K562 (cell line): ENCODE data around the gene IQUB. TPM values are rescaled to one million over a fixed set of nuclear protein-coding genes. Genes with fewer than 3 reads are reported as not detected.

Experiments used
- CBX8 ChIP-seq: fragments of 200-600 bp; sonication (generic); IDR thresholded peaks from 2 replicates; pipeline ENCODE4 v1.6.1; 2012; ENCODE audit warnings: borderline replicate concordance, mixed run types, low read depth, mild to moderate bottlenecking, moderate library complexity, mixed read lengths, low read length, control low read depth, inconsistent platforms; ENCODE audit not compliant: poor library complexity, severe bottlenecking; ENCODE audit errors: extremely low read depth
- ETS2 ChIP-seq: IDR thresholded peaks from 2 replicates; pipeline ENCODE4 v1.6.1; 2016; ENCODE audit warnings: borderline replicate concordance, missing genetic modification characterization, mild to moderate bottlenecking, moderate library complexity, missing compliant biosample characterization; ENCODE audit not compliant: poor library complexity, severe bottlenecking
- GTF2E2 ChIP-seq: fragments of 200-800 bp; sonication (Bioruptor generic); IDR thresholded peaks from 2 replicates; pipeline ENCODE4 v1.6.1; 2016; ENCODE audit warnings: missing genetic modification characterization, missing compliant biosample characterization
- KDM5B ChIP-seq: fragments of 200-600 bp; sonication (generic); IDR thresholded peaks from 2 replicates; pipeline ENCODE4 v1.6.1; 2012; ENCODE audit warnings: low read depth, mild to moderate bottlenecking, moderate library complexity, low read length, control low read depth, inconsistent platforms; ENCODE audit not compliant: insufficient replicate concordance
- L3MBTL2 ChIP-seq: fragments of 450-650 bp; IDR thresholded peaks from 2 replicates; pipeline ENCODE4 v1.6.1; 2016; ENCODE audit warnings: mild to moderate bottlenecking, moderate library complexity
- MCM5 ChIP-seq: fragments of 450-650 bp; IDR thresholded peaks from 2 replicates; pipeline ENCODE4 v1.6.1; 2016; ENCODE audit warnings: low read depth
- NUFIP1 ChIP-seq: fragments of 450-650 bp; IDR thresholded peaks from 2 replicates; pipeline ENCODE4 v1.6.1; 2018; ENCODE audit not compliant: partially characterized antibody
- RHOXF2B ChIP-seq: fragments of 250-450 bp; sonication (Bioruptor Pico); conservative IDR thresholded peaks from 2 replicates; pipeline ENCODE4 v1.5.1; 2021
- TCFL5 ChIP-seq: fragments of 250-450 bp; sonication (Bioruptor Pico); conservative IDR thresholded peaks from 2 replicates; pipeline ENCODE4 v1.6.1; 2021; ENCODE audit warnings: mild to moderate bottlenecking, moderate library complexity, matching md5 sums
- TGIF2 ChIP-seq: sonication (generic); formaldehyde crosslinking; IDR thresholded peaks from 2 replicates; pipeline ENCODE4 v1.8.1; 2022; ENCODE audit warnings: mild to moderate bottlenecking, missing genetic modification reagents, moderate library complexity
- ZFX ChIP-seq: sonication (generic); formaldehyde crosslinking; IDR thresholded peaks from 2 replicates; pipeline ENCODE4 v1.8.0; 2022; ENCODE audit warnings: mild to moderate bottlenecking, missing genetic modification reagents, moderate library complexity
- ZNF707 ChIP-seq: fragments of 250-450 bp; sonication (Bioruptor Pico); conservative IDR thresholded peaks from 2 replicates; pipeline ENCODE4 v1.8.0; 2022; ENCODE audit warnings: inconsistent platforms, mild to moderate bottlenecking, moderate library complexity
- ZNF764 ChIP-seq: fragments of 250-450 bp; sonication (Bioruptor Pico); IDR thresholded peaks from 2 replicates; pipeline ENCODE4 v1.4.0; 2020; ENCODE audit warnings: low read depth, mild to moderate bottlenecking, moderate library complexity
- polyA plus RNA-seq, 8 experiments: library from polyadenylated mRNA; depleted of rRNA in 4 of 8; stranded (reverse) in 5 of 8; unstranded in 3 of 8; fragments of >200 nt; fragmentation: Nextera tagmentation in 2 of 8; fragmentation: Illumina TruSeq in 1 of 8; extraction: Ambion mirVana in 2 of 8; extraction: Trizol in 1 of 8; gene quantifications; 2 replicates each; pipeline versions ENCODE4 v1.2.1 to v1.2.3, GENCODE V29; 2011 to 2014; ENCODE audit warnings: inconsistent platforms in 1 of 8, missing spikeins in 1 of 8
- total RNA-seq, 7 experiments: library from RNA; depleted of rRNA in 6 of 7; stranded (reverse); fragments of >200 nt in 6 of 7; fragmentation: Illumina TruSeq in 2 of 7; extraction: Trizol in 2 of 7; gene quantifications; 2 replicates each; pipeline versions ENCODE4 v1.2.1 to v1.2.3, GENCODE V29; 2011 to 2021; ENCODE audit warnings: low replicate concordance in 1 of 7
- TF ChIP-seq, protein P1 (sequence below): sonication (generic); formaldehyde crosslinking; IDR thresholded peaks from 2 replicates; pipeline ENCODE4 v1.8.0; 2022; ENCODE audit warnings: mild to moderate bottlenecking, low read depth, missing genetic modification reagents
- TF ChIP-seq, protein P2 (sequence below): sonication (generic); formaldehyde crosslinking; IDR thresholded peaks from 2 replicates; pipeline ENCODE4 v1.8.1; 2023; ENCODE audit warnings: mild to moderate bottlenecking, missing genetic modification reagents, moderate library complexity
- TF ChIP-seq, protein P3 (sequence below), 3 experiments: fragments of 200-800 bp in 1 of 3; sonication (Bioruptor generic) in 1 of 3; sonication (generic) in 1 of 3; formaldehyde crosslinking in 1 of 3; IDR thresholded peaks; 2 replicates each; pipeline versions ENCODE4 v1.6.1 to v1.8.0; 2016 to 2022; ENCODE audit warnings: mild to moderate bottlenecking in 2 of 3, missing compliant biosample characterization in 2 of 3, missing genetic modification characterization in 2 of 3, missing genetic modification reagents in 1 of 3
- TF ChIP-seq, protein P4 (sequence below): fragments of 450-650 bp; IDR thresholded peaks from 2 replicates; pipeline ENCODE4 v1.6.1; 2018; ENCODE audit not compliant: partially characterized antibody
- TF ChIP-seq, protein P5 (sequence below): fragments of 450-650 bp; formaldehyde crosslinking; IDR thresholded peaks from 2 replicates; pipeline ENCODE4 v1.4.0; 2020; ENCODE audit warnings: mild to moderate bottlenecking, mixed read lengths

IQUB gene
- total and polyA plus RNA-seq, 9 of the 15 experiments (the other 6 are each of a cell fraction or from before 2014, with no cell fraction given), result 0.62 to 2.6 (median 1.4) TPM

DNA sequence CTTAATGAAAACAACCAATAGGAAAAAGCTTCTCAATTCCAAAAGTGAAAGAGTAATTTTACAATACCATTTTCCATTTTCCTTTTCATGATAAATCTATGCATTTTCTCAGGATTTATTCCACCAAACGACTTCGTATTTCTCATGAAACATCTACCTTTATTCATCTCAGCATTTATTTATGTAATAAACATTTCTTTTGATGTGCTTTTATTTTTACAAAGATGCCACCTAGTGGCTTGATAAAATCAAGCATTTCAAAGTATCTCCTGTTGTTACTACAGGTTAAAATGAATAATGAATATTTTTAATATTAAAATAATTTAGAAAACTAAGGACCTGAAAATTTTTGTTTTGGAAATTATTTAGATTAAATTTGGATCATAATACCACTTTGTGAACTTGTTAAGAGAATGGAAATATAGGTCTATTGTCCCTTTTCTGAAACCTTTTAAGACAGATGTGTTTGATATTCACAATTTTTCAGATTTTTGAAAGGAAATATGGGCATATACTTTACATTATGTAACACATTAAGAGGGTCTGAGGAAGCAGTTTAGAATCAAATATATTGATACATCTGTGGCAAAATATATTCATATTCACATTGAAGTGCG is 2.7 kb upstream of the IQUB start (continued):
- TF ChIP-seq, protein P1, sequence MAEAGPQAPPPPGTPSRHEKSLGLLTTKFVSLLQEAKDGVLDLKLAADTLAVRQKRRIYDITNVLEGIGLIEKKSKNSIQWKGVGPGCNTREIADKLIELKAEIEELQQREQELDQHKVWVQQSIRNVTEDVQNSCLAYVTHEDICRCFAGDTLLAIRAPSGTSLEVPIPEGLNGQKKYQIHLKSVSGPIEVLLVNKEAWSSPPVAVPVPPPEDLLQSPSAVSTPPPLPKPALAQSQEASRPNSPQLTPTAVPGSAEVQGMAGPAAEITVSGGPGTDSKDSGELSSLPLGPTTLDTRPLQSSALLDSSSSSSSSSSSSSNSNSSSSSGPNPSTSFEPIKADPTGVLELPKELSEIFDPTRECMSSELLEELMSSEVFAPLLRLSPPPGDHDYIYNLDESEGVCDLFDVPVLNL, result no peak
- TF ChIP-seq RHOXF2B (CRISPR knock-in tag) (no peak), GTF2E2 (tag) (no peak), L3MBTL2 (no peak), NUFIP1 (no peak), ZNF764 (CRISPR knock-in tag) (no peak), KDM5B (no peak), MCM5 (no peak), ZFX (CRISPR knock-in tag) (no peak), ZNF707 (CRISPR knock-in tag) (no peak), ETS2 (tag) (no peak), CBX8 (no peak), TCFL5 (CRISPR knock-in tag) (no peak), TGIF2 (no peak)
- TF ChIP-seq, protein P2, sequence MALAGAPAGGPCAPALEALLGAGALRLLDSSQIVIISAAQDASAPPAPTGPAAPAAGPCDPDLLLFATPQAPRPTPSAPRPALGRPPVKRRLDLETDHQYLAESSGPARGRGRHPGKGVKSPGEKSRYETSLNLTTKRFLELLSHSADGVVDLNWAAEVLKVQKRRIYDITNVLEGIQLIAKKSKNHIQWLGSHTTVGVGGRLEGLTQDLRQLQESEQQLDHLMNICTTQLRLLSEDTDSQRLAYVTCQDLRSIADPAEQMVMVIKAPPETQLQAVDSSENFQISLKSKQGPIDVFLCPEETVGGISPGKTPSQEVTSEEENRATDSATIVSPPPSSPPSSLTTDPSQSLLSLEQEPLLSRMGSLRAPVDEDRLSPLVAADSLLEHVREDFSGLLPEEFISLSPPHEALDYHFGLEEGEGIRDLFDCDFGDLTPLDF (CRISPR knock-in tag), result no peak
- TF ChIP-seq, protein P3, sequence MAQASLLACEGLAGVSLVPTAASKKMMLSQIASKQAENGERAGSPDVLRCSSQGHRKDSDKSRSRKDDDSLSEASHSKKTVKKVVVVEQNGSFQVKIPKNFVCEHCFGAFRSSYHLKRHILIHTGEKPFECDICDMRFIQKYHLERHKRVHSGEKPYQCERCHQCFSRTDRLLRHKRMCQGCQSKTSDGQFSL (CRISPR knock-in tag; IDR thresholded peaks at IDR 0.05), result no peak
- TF ChIP-seq, protein P3 (tag; IDR thresholded peaks at IDR 0.05), result no peak
- TF ChIP-seq, protein P4, sequence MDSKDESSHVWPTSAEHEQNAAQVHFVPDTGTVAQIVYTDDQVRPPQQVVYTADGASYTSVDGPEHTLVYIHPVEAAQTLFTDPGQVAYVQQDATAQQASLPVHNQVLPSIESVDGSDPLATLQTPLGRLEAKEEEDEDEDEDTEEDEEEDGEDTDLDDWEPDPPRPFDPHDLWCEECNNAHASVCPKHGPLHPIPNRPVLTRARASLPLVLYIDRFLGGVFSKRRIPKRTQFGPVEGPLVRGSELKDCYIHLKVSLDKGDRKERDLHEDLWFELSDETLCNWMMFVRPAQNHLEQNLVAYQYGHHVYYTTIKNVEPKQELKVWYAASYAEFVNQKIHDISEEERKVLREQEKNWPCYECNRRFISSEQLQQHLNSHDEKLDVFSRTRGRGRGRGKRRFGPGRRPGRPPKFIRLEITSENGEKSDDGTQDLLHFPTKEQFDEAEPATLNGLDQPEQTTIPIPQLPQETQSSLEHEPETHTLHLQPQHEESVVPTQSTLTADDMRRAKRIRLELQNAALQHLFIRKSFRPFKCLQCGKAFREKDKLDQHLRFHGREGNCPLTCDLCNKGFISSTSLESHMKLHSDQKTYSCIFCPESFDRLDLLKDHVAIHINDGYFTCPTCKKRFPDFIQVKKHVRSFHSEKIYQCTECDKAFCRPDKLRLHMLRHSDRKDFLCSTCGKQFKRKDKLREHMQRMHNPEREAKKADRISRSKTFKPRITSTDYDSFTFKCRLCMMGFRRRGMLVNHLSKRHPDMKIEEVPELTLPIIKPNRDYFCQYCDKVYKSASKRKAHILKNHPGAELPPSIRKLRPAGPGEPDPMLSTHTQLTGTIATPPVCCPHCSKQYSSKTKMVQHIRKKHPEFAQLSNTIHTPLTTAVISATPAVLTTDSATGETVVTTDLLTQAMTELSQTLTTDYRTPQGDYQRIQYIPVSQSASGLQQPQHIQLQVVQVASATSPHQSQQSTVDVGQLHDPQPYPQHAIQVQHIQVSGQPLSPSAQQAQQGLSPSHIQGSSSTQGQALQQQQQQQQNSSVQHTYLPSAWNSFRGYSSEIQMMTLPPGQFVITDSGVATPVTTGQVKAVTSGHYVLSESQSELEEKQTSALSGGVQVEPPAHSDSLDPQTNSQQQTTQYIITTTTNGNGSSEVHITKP, result no peak
- TF ChIP-seq, protein P5, sequence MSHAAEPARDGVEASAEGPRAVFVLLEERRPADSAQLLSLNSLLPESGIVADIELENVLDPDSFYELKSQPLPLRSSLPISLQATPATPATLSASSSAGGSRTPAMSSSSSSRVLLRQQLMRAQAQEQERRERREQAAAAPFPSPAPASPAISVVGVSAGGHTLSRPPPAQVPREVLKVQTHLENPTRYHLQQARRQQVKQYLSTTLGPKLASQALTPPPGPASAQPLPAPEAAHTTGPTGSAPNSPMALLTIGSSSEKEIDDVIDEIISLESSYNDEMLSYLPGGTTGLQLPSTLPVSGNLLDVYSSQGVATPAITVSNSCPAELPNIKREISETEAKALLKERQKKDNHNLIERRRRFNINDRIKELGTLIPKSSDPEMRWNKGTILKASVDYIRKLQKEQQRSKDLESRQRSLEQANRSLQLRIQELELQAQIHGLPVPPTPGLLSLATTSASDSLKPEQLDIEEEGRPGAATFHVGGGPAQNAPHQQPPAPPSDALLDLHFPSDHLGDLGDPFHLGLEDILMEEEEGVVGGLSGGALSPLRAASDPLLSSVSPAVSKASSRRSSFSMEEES (CRISPR knock-in tag), result no peak
